ENCODE data around the gene MEGF11.

The MEGF11 gene

DNA sequence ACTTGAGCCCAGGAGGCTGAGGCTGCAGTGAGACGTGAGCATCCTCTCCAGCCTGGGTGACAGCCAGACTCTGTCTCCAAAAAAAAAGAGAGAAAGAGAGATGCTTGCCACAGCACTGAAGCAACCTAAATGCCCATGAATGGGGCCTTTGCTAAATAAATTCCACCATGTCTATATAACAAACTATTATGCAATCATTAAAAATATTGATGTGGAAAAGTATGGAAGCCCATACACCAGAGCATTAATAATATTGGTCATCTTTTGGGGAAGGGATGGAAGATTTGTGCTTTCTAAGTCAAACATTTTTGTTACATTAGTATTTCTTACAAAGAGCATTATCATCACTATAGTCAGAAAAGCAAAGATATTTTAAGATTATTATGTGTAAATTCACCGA lies 116.6 kb downstream of the MEGF11 start:
- DNase-seq = no peak

DNA sequence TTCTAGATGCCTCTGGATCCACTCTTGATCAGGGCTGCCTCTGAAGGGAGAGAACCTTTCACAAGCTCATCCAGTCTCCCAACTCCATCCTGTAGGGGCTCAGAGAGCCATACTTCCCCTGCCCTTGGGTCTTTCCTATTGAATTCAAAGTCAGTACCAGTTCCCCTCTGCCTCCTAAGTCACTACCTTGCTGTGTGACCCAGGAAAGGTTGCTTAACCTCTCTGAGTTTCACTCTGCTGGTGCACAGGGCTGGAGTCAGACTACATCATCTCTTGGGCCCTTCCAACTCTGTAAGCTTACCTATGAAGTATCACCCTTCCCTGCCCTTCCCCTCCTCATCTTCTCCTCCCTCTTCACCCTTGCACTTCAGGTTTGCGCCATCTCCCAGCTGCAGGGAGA lies 117.9 kb downstream of the MEGF11 start:
- no peak for DNase-seq

DNA sequence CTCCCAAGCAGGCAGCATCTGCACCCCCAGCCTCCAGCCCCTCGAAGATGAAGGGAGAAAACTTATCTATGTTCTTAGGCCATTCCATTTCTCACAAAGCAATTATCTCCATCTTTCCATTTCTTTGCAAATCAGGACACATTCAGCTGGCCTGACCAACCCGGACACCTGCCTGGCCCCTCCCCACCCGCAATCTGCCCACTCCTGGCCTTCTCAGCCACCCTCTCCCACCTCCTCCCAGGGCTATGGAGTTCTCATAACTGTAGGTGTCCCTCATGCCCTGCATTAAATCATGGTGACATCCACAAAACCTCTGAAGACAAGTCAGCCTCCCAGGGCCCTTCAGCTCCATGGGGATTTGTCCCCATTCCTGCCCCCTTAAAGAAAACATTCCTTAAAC lies 119.3 kb downstream of the MEGF11 start:
- DNase-seq = no peak

DNA sequence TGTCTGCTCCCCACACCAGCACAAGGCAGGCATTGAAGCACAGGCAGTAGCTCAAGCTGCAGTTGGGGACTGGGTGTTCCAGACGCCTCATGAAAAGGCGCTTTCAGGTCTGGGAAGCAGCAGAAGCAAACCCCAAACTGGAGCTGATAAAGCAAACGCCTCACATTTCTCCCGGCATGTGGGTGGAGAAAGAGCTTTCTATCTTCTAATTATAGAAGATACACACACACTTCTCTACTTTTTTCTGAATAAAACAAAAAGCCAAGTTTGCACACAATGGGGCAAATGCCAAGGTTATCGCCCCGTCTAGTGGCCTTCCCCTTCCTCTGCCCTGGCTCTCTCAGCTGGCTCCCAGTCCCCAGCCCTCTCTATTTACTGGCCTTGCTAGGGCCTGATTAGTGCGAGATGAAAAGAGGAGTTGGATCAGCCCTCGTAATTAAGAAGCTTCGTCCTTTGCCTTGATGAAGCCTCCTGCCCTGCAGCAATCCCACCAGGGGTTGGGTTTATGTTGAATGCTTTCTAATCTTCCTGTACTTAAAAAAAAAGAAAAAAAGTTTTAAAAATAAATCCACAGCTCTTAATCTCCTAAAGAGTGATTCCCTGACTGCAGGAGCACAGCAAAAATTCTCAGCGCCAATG lies 120.2 kb downstream of the MEGF11 start:
- DNase-seq = no peak

DNA sequence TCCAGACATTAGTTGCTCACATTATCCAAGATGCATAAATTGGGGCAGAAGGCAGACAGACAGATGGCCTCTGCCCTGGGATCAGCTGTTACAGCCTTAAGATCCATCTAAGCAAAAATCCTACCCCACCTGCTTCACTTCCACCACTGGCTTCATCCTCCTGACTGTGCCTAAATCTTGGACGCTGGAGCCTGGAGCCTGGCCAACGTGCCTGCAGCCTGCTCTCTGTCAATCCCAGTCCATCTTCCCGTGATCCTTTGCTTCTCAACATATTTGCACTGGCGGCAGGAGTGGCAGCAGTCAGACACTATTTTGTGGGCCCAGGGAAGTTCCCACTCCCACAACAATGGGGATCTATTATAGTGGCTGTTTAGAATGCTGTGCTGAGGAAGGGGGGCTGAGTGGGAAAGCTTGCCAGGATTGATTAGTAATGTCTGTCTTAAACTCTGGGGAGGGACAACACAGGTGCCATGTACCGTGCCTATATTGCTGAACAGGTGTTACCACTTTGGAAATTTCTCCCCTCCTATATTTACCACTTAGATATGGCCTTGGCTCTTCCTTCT lies 121.2 kb downstream of the MEGF11 start:
- DNase-seq = no peak

DNA sequence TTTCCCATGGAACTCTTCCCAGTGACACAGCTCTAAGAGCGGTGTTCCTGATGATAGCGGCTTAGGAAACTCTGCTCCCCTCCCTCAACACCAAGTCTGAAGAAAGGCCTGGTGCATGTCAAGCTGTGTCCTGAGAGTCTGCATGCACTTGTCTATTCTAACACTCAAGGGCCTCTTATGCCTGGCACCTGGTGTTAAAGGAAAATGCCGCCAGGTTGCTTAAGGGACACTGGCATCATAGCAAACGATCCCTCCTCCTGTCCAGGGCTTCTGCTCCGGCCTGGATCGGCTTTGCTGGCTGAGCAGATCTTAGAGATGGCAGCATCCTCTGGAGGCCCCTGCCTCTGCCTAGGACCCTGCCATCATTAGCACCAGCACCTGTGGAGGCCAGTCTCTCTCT lies 121.7 kb downstream of the MEGF11 start:
- DNase-seq = no peak

DNA sequence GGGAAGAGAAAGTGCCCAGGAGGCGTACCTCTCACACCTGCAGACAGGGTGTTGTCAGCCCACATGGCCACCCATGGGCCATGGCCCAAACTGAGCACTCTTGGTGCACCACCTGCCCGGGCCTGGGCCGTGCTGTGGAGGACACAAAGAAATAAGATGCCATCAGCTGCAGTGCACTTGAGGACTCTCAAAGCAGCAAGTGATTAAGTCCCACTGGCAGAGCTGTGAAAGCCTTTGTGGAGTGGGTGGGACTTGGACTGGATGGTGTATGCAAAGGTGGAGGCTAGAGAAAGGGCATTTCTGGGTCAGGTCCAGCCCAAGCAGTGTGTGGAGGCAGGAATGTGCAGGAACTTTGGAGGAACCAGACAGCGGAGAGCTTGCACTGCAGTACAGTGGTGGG lies 122.3 kb downstream of the MEGF11 start:
- no peak for DNase-seq

DNA sequence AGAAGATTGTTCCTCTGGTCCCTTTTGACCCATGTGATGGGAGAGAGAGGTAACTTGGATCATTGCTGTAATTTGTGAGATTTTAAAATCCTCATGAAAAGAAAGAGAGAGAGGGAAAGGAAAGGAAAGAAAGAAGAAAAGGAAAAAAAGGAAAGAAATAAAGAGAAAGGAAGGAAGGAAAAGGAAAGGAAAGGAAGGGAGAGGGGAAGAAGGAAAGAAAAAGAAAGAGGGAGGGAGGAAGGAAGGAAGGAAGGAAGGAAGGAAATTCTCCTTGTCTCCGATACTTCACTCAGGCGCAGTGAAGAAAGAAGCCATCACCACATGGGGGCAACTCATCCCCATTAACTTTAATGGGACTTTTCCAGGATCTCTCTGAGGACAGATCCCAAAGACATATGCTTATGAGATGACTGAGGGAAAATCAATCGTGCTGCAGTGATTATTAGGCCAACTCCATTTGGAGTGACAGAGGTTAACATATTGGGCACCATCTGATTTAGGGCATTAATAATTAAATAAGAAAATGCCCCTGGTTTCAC lies 123.0 kb downstream of the MEGF11 start:
- no peak for DNase-seq

DNA sequence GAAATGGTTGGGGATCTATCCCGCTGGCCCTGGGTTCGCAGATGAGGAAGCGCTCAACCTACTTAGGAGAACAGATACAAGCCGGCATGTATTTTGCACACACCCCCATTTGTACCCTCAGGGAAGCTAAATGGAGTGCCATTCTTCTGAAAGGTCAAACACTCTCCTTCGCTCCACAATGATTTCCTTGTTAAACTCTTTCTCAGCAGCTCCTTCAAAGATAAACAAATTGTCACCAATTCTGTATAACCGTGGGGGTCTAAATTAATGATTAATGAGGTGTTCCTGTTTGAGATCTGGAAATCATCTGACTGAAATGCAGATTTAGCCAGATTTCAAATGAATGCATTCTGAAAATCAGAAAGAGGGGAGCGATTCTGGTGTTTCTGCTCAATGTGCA lies 124.0 kb downstream of the MEGF11 start:
- DNase-seq = no peak

DNA sequence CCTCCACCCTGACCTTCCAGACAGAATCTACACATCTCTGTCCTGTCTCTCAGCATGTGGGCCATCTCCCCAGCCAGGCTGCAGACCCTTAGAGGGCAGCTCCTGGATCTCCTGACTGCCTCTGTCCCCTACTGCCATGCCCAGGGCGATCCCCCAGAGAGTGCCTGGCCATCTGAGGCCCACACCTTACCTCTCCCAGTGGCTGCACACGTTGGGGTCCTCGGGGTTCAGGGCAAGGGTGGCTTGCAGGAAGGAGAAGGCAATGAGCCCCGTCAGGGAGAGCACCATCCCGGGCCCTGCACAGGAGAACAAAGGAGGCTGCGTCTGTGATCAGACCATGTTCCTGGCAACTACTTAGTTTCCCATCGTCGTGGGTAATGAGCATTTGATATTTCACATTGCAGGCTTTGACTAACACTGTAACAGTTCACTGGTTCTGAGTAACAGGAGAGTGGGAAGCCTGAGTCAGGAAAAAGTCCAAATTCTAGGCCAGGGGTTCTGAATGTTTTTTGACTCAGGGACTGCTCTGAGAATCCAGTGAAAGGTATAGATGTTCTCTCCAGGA lies 125.4 kb downstream of the MEGF11 start:
- no peak for DNase-seq

DNA sequence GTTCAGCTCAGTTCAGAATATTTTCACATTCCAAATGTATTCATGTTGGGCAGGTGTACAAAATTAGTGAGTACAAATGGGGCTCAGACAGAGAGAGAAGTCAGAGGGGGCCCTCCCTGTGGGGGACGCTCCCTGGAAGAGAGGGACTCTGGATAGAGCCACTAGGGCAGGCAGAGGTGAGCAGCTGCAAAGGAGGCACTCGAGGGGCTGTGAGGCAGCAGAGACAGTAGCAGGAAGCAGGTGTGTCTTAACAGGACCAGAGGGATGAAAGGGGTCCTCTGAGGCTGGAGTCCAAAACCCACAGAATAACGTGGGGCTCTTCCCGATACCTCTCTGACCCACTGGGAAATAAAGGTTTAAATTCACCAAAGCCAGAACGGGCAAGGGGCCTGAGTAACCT lies 127.1 kb downstream of the MEGF11 start:
- no peak for DNase-seq

DNA sequence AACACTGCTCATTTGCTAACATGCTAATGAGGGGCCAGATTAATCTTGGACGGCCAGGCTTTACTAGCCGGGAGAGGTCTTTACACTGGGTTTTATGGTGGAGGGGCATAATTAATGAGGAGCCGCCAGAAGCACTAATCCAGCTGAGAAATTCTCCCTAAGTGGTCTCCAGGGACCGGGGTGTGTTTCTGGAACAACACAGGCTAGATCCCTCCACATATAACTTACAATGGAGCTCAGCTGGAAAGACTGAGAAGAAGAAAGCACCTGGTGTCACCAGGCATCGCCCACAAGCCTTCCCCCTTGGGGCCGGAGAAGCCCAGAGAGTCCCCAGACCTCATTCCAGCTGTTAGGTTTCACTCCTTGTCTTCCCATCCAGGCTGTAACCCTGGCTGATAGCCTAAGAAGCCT lies 127.5 kb downstream of the MEGF11 start:
- DNase-seq = no peak

DNA sequence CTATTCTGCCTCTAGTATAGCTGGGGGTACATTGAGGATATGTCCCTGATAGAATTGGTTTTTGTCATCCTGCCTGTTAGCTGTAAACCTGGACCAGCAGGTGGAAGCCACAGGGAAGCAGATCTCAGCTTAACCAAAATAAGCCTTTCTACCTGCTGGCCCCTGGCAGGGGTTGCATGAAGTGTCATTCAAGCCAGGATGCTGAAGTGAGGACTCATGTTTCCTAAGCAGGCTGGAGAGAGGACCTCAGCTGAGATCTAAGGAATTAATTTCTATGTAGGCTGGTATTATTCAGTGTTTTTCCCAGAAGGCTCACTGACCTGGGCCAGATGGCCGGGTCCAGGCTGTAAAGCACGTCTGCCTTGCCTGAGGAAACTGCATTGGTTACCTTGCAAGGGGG lies 128.9 kb downstream of the MEGF11 start:
- DNase-seq = no peak

DNA sequence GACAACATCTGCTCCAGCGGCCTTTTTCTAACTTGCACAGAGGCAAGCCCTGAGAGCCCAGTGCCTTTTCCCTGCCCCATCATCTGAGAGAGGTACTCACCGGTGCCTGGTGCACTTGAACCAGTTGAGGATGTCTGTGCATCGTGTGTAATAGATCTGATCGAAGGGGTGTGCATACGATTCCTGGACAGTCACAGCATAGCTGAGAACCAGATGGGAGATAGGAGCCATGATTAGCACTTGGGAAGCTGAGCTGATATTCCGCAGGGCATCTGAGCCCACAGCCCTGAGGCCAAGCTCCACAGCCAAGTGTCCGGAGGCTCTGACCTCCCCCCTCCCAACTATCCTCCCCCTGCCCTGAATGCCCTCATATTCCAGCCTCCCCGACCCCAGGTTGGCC lies 129.8 kb downstream of the MEGF11 start:
- DNase-seq = no peak

DNA sequence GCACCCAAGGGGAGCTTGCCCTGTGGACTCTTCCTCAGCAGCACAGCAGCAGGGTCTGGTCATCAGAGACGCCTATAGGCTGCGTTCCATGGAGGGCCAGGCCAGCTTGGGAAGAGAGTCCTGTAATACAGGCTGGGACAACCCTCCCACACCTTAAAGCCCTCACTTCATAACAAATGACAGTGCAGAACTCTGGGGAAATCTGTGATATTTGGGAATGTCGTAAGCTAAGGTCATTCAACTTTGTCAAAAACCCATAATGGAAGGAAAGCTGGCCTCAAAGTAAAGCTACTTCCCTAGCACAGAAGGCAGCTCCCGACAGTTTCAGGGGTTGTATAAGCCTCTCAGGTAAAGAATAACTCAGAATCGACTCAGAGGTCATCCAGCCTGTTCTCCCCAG lies 133.1 kb downstream of the MEGF11 start:
- DNase-seq = no peak

DNA sequence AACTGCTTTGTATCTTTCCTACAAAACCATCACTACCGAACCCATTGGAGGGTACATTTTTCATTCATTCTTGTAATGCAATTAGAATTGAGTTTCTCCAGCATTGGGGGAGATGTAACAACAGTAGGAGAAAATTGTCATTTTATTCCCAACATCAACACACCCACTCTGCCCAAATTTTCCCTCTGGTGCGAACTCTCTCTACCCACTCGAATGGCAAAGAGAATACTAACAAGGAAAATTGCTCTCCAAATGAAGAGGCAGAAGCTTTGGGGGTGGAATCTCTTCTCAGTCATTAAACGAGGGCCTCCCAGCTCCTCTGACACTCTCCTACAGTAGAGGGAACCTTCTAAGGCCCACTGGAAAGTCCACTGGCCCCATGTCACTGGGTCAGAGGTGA lies 135.7 kb downstream of the MEGF11 start:
- DNase-seq = no peak

DNA sequence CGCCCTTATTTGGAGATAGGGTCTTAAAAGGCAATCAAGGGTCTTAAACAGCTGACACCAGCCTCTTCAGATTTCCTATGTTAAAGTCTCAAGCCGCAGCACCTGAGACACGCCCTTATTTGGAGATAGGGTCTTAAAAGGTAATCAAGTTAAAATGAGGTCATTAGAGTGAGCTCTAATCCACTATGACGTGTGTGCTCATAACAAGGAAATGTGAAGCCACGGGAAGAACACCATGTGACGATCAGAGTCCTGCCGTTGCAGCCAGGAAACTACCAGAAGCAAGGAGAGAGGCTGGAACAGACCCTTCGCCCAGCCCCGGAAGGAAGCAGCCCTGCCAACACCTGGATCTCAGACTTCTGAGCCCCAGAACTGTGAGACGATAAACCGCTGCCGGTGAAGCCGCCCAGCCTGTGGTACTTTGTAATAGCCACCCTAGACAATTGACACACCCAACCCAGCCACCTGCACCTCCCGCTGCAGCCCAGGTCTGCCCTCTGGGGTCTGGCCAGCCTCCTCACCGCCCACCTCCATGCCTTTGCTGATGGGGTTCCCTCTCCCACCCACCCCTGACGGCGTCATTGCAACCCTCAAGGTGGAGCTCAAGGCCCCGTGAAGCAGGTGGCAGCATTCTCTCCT lies 137.9 kb downstream of the MEGF11 start:
- no peak for DNase-seq

DNA sequence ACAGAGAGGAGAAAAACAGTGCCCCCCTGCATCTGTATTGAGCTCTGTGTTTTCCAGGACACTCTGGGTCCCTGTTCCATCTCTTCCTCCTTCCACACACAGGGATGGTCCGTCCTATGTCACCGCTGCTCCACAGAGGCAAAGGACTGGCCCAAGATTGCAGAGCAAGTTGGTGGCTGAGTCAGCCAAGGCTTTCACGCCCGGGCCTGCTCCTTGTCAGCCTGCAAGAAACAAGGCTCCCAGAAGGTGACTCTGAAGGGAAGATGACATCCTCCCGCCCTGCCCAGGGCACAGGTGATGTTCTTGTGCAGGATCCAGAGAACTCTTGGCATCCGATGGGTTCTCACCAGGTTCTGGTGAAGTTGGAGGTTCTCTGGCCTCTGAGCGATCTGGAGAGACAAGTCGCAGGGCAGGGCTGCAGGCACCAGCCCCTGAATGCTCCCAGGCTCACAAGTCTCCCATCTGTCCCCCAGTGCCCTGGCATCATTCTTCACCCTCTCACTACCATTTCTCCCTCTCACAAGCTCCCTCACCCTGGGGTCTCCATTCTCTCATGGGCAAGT lies 138.6 kb downstream of the MEGF11 start:
- DNase-seq = no peak

DNA sequence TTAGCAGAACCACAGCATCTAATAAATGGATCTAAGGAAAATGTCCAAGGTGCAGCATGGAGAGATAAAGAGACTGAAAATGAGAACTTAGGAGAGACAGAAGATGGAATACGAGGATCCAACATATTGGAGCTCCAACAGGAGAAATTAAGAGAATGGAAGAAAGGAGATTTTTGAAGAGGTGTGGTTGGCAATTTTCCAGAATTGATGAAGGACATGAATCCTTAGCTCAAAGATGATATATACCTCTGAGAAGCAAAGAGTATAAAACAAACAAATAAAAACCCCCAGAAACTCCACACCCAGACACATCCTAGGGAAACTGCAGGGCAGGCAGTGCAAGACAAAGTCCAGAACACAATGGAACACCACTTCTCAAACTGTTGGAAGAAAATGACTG lies 141.2 kb downstream of the MEGF11 start:
- DNase-seq = no peak

DNA sequence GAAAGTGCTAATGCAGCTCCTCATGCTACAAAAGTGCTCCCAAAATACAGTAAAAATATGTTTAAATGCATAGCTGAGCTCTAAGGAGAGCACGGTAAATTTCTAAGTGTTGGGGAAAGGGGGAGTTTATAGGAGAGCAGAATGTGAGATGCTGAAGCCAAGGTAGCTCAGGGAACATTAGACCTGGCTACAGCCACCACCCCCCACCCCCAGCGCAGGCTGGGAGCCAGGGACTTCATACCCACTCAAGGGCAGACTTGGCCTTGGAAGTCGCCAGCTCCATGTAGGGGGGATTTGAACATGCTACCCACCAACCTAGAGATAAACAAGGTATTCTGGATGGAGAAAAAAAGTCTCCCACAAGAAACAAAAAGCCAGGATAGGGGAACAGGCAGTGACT lies 142.2 kb downstream of the MEGF11 start:
- DNase-seq = no peak

DNA sequence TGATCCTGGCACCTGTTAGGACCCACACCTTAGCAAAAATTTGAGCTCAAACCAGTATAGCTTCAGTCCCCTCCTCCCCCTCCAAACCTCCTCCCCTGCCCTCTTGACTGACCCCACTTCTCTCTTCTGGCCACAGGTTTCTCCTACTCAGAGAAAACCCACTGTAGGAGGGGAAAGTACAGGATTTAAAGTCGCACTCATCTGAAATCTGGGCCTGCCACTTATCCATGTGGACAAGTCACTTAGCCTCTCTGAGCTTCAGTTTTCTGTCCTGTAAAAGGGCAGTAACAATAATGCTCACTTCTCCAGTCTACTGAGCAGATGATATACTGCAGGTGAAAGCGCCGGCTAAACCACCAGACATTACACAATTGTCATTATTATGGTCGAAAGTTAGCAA lies 142.7 kb downstream of the MEGF11 start:
- no peak for DNase-seq

DNA sequence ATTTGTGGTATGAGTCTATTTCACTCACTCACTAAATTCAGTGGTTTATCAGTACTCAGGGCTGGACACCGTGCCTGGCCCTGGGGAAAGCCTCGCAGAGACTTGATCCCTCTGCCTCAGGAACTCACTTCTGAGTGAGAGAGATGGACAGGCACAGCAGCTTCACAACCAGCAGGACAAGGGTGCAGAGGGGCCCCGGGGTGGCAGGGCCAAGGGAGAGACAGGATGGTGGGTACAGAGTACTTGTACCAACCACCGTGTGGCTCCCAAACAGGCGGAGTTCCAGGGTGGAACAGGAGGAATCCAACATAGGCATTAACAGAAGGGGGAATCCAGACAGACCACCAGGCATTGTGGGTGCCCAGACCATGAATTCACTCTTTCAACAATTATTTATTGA lies 143.7 kb downstream of the MEGF11 start:
- DNase-seq = no peak

DNA sequence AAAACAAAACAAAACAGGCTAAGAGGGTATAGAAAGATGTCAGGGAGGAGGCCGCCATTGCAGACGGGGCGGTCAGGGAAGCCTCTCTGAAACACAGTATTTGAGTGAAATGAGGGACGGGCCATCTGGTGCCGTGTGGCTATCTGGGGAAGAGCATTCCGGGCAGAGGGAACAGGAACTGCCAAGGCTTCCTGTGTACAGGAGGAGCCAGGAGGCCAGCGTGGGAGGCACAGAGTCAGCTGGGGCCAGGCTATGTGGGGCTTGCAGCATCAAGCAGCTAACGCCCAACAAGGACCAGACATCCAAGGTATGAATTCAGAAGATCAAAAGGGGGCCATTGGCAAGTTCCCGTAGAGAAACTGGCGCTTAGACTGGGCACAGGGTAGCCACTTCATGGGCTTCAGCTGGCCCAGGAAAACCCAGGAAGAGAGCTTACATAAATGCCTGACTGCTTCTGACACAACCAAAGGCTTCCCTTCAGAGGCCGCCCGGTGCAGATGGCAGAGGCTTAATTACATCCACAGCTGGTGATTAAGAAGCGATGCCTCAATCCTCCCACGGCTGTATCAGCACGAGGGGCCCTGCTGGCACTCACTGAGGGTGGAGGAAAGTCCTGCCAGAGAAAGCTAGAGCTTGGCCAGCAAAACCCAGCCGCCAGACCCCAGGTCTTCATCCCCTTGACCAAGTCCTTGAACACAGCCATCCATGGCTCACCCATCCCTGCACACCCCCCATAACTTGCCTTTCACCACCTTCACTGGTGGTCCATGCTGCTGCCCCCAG lies 144.9 kb downstream of the MEGF11 start:
- DNase-seq = no peak

Measured in stimulated activated CD4-positive, alpha-beta T cell treated with anti-CD3 and anti-CD28 coated beads, Interleukin-1b, Interleukin-23, amount 100 ng/mL, for 48 hours (primary cell).